ENCODE results near the gene TGM2. TPM values are rescaled to one million over a fixed set of nuclear protein-coding genes. Genes with fewer than 3 reads are reported as not detected.

Gene TGM2
- total RNA-seq, 1 donor from 2014 or later: 243 TPM

DNA sequence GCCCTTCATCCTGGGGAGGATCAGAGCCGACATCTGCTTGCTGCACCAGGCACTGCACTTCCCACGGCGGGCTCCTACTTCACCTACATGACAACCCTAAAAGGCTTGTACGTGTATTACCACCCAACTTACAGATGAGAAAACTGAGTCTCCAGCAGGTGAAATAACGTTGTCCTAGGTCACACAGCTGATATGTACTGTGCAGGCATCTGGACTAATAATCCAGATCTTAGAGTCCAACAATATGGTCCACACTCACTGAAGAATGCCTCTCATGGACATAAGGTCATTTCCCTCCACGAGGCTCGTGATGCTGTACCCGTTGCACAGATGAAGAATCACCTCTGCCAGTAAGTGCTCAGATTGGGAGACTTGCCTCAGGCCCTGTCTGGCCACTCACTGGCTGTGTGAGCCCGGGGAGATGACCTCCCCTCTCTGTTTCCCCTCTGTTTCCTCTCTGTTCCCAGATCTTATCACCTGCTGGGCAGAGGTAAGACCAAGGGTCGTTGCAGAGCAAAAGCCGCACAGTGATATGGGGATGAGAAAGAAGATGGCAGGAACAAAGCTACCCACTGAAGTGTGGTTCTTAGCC is 32.1 kb downstream of the TGM2 start:
- DNase-seq (ENCODE audit: low spot score): no peak

DNA sequence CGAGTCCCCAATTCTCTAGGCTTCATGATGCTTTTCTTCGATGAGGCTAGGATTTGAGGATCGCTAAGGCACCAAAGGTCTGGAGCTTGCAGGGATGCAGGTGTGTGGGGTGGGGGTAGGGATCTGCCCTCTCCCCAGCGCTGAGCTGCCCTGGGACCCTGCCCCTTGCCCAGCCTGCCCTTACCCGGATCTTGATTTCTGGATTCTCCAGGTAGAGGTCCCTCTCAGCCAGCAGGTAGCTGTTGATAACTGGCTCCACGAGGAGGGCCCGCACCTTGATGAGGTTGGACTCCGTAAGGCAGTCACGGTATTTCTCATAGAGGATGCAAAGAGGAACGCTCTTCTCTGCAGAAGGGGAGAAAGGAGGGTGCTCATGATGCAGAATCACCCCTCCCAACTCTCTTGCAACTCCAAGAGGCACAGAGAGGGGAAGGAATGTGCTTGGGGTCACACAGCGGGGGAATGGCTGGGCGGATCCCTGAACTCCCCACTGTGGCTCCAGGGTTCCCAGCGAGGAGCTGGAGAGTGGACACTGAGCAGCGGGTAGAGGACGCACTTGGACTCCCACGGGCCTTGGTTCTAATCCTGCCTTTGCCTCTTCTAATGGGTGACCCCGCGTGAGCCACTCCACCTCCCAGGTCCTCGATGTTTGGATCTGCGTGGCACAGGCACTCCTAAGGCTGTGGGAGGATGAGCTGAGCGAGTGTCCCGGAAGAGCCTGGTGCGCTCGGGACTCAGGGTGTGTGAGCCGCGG is 32.7 kb downstream of the TGM2 start:
- no peak for DNase-seq (ENCODE audit: low spot score)

DNA sequence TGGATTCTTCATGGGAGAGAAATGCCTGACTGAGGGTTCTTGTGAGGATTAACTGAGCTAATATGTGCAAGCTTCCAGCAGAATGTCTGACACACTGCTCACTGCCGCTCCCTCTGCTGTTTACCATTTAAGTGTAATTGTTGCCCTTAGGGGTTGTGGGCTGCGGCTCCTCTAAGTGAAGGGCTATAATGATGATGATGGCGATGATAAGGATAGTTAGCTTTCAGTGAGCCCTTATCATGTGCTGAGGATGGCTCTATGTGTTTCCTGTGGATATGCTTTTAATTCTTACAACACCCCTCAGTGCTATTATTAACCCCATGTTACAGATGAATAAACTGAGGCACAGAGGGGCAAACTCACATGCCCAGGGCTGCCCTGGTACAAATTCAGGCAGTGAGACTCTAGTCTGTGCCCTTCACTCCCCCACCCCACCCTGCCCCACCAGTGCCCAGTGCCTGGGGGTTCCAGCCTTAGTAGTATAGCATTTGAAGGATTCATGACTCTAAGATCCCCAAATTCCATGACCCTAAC is 33.4 kb downstream of the TGM2 start:
- DNase-seq (ENCODE audit: low spot score): no peak

DNA sequence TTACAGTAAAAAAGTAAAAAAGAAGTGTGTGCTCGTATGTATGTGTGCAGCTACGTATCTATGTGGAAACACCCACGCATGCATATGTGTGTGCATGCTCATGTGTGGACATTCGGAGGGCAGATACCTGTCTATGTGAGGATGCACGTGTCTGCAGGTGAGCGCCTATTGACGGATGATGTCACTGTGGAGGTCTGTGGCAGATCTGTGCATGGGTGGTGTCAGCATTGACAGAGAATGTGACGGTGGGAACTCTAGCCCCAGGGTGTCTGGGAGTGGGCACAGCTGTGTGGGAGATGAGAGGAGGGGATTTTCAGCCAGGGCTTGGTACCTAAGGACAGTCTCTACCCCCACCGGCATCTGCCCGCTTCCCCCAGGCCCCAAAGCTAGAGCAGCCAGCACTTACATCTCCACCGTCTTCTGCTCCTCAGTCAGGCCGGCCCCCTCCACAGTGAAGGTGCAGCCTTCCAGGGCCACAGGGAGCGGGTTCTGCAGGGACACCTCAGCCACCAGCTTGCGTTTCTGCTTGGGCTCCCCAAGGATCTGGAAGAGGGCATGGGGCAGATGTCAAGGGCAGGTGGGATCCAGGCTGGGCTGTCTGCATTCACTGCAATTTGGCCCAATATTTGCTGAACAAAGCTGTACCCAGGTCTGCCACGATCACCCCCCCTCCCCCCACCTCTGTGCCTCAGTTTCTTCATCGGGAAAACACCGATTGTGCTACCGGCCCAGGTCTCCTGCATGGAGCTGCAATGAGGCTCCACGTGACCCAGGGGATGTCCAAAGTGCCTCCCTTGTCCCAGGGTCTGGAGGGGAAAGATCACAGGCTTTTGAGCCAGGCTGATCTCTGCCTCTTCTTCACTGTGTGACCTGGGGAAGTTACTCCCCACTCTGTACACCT is 34.1 kb downstream of the TGM2 start:
- no peak for DNase-seq (ENCODE audit: low spot score)

DNA sequence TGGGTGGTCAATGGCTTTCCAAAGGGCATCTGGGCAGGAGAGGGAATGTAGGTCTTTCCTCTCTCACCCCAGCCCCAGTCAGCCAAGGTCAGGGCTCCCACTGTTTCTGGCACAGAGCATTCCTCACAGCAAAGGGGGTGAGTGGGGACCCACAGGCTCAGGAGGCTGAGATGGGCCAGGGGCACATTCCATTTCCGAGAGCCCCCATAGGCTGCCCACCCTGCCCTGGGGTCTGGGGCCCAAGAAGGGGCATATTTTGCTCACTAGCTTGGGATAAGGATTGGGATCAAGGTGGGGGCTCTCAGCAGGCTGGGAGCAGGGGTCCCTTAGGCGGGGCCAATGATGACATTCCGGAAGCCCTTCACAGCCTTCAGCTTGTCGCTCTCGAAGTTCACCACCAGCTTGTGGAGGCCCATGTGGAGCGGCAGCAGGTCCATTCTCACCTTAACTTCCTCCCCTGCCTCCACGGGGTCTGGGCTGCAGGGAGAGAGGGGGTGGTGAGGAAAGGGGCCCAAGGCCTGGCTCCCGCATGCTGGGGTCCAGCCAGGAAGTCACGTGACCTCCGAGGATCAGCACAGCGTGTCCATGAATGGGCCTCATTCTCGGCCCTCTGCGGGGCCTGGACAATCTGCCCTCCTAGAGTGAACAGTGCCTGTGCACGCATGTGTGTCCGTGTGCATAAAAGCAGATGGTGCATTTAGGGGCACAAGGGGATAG is 35.0 kb downstream of the TGM2 start:
- no peak for DNase-seq (ENCODE audit: low spot score)

DNA sequence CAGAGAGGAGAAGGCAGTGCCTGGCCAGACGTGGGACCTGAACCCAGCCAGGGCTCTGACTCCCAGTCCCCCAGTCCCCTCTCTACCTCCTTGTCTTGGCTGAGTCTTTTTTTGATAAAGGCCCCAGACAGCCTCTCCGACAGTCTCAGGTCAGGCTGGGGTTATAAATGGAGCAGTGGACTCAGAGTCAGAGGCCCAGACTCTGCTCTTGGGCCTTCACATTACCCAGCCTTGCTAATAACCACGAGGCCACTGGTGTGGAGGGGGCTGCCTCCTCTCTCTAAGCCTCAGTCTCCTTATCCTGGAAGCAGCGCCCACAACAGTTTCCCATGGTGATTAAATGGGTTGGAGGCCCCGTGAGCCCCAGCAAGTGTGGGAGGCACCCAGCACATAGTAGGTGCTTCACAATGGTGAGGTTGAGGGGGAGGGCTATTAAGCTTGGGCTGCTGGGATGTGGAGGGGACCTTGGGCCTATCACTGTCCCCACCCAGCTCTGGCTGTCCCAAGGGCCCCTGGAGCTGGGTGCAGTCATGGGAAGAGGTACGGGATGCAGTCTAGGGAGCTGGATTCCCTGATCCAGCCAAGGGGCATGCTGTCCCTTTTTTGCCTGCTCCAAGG is 35.7 kb downstream of the TGM2 start:
- DNase-seq (ENCODE audit: low spot score): no peak

DNA sequence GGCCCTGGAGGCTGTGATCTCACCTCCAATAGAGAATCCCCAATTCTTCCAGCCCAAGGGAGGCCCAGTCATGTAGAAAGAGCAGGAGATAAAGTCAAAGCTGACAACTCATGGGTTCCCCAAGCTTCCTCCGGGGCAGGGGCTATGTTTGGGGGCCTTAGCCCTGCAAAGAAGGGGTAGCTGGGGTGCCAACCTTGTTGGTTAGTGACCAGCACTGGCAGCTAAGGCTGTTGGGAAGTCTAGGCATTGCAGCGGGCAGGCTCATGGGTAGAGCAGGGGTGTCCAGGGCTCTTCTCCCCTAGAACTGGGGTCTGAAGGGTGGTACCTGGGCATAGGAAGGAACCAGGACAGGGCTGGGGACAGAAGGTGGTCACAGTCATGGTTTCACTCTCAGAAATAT is 36.4 kb downstream of the TGM2 start:
- DNase-seq (ENCODE audit: low spot score): no peak

DNA sequence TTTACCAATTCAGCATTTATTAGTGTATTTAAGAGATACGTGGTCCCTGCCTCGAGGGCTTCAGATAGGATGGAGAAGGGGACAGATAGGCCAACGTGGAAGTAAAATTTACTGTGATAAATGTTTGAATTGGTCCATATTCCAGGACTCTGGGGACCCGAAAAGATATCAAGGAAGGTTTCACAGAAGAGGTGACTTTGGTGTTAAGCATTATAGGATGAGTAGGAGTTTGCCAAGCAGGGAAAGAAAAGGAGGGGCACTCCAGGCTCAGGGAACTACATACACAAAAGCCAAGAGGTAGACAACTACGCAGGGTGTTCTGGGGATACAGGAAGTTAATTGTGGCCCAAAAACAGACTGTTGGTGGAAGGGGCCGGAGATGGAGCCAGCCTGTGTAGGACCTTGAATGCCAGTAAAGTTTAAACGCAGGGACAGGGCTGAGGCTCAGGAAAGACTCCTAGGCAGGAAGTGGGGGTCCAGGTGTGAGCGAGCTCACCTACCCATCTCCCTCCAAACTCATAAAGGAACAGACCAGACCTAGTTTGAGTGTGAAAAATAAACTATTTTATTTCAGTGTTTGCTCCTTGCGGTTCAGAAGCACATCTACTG is 37.0 kb downstream of the TGM2 start:
- DNase-seq (ENCODE audit: low spot score): no peak

DNA sequence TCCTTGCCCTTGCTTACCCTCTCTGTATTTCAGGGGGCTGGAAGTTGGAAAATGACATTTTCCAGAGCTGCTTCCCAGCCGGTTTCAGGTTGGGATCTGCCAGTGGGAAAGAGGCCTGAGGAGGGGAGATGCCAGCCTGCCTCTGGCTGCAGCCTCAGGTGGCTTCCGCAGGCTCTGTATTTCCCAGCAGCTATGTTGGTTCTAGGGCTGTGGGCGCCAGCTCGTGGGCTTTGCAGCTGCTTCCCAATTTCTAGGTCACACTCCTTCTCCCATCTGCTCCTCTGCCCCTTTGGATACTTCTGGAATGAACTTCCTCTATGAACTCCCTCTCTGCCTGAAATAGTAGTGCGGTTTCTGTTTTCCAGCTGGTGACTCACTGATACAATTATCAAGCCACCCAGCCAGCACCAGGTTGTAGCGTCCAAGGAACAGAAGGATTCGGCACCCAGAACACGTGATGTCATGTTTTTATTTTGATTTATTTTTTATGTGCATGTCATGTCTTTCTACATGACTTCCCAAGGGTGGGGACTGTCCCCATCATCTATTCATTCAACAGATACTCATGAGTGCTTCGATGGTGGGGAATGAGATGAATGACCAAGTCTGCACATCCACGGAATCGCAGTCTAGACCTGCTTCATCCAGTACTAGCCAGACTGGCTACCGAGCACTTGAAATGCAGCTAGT is 38.0 kb downstream of the TGM2 start:
- peak; percentile 74 for DNase-seq (ENCODE audit: low spot score)

DNA sequence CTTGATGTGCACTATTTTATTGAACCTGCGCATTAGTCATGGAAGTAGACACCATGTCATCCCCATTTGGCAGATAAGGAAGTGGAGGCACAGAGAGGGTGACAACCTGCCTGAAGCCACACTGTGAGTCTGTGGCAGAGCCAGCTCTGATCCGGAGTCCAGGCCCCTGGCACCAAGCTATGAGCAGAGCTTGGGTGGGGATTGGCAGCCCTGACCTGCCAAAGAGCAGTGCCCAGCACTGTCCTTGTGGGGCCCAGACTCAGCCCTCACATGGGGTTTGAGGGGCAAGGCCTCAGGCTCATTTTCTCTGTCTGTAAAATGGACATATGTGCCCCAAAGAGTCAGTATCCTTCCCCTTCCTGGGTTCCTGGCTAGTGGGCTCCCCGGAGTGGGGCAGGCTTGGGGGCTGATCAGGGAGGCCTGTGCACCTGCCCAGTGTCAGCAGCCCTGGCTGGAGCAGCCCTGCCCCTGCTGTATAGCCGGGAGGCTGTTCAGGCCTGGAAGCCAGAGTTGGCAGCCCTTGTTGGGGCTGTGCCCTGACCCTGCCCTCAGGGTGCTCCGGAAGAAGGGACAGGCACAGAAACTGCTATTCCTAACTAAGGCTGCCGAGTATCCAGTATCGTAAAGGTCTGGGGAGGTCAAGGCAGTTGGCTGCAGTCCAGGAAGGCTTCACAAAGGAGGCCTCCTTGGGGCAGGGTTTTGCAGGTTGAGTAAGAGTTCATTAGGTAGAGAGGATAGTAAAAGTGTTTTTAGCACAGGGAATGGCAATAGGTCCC is 38.7 kb downstream of the TGM2 start:
- no peak for DNase-seq (ENCODE audit: low spot score)

DNA sequence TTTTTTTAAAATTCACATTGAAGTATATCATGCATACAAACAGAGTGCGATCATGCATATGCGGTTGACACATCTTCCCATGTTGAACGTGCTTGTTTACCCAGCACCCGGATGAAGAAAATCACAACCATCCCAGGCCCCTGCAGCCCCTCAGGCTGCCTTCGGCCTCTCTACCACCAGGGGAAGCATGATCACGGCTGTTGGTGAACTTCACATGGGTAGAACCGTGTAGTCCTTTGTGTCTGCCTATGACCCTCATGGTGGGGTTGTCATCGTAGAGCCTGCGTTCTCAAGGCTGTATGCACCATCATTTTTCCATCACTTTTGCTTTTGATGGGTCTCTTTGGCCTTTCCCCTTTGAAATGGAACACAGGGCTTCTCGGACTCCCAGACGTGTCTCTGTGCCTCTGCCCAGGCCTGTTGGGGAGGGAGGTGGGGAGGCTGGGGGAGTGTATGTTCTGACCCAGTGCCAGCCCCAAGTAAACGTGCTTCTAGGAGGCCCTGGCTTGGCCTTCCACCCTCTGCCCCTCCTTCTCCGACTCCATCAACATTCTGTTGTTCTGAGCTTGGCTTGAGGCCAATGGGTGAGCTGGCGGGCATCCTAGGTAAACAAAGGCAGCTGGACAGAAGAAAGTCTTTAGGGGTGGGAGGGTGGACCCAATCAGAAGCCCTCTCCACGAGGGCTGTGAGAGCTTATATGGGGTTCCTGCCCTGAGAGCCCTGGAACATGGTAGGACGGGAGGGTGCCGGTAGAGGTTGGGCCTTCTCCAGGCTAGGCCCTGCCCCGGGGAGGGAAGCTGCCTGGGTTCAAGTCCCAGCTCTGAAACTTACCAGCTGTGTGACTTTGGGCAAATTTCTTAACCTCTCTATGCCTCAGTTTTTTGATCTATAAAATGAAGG is 39.7 kb downstream of the TGM2 start:
- DNase-seq (ENCODE audit: low spot score): peak; percentile 80

DNA sequence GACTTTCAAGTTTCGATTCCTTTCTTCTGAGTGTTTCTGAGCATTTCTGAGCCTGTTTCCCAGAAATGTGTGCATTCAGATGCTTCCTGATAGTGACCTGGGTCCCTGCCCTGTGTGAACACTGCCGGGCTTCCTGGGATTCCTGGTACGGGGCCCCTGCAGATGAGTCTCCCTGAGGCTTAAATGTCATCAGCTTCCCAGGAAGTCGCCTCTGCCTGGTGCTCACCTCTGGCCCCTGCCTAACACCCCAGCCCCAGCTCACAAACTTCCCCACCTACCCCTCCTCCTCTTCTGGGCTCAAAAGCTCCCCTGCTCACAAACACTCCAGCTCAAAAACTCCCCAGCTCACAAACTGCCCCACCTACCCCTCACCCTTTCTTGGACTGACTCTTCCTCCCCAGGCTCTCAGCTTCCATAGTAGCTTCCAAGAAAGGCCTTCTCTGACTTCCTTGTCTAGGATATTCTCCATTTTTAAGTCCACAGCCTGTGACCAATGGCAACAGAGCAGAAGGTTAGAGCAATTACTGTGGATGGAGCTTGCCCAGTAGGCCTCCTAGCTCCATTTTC is 42.0 kb downstream of the TGM2 start:
- peak; percentile 74 for DNase-seq (ENCODE audit: low spot score)

DNA sequence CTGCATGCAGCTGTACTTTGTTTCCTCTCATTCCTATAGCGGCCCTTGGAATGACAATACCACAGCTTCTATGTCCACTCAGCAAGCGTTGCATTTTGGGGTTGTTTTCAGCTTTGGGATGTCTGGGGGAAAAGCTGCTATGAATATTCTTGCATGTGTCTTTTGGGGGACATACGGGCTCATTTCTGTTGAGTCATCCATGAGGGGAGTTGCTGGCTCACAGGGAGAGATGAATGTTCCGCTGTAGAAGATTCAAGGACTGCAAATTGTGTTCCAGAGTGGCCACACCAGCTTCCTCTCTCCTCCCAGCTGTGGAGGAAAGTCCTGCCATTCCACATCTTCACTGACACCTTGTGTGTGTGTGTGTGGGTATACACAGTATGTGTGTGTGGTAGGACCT is 43.3 kb downstream of the TGM2 start:
- DNase-seq (ENCODE audit: low spot score): no peak

DNA sequence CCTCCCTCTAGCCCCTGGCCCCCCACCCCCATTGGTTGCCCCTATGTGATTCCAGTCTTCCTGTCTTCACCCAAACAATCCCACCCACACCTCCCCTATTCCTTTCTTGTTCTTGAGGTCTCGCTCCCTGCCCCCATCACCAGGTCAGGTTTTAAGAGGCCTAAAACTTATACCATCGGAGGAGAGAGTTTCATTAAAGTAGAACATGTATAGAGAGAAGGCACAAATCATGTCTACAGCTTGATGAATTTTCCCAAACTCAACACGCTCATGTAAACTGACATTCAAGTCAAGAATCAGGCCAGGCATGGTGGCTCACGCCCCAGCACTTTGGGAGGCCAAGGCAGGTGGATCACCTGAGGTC is 44.5 kb downstream of the TGM2 start:
- no peak for DNase-seq (ENCODE audit: low spot score)

DNA sequence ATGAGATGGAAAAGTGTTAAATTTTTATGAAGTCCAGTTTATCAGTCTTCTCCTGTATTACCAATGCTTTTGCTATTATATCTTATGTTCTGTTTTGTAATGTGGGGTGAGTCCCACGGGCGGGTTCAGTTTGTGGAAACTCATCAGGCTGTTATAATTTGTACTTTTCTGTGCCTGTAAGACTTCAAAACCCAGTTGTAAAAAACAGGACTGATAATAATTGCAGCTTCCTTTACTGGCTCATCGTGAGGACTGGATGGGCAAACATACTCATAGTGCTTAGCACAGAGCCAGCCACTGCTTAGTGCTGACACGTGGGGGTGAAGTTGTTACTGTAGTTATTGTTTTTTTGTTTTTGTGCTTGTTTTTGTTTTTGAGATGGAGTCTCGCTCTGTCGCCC is 45.6 kb downstream of the TGM2 start:
- peak; percentile 50 for DNase-seq (ENCODE audit: low spot score)

DNA sequence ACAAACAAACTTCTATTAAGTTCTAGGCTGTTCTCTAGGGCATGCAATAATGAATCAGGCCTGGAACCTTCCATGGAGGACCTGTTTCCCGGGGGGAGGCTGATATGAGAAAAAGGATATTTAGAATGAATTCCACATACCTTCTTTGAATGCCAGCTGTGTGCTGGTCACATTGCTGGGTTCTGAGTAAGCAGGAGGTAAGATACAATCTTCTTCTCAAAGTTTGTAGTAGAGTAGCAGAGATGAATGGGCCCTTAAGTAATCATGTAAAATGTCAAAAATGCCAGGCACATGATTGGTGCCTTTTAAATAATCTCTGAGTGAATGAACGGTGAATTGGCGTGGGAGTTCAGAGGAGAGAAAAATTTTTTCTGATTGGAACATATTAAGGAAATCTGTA is 47.4 kb downstream of the TGM2 start:
- no peak for DNase-seq (ENCODE audit: low spot score)

DNA sequence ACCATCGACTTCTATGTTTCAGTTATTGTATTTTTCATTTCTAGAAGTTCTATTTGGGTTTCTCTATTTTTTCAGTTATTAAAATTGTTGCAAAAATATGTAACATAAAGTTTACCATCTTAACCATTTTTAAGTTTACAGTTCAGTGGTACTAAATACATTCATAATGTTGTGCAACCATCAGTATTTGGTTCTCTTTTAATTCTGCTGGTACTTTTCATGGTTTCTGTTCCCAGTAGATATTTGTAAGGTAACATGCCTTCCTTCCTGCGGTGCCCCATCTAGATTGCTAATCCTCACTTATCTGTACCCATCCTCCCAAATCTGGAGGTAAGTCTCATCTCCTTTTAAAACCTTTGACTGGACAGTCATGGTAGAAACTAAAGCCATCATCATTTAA is 47.9 kb downstream of the TGM2 start:
- no peak for DNase-seq (ENCODE audit: low spot score)
